Astrocyte of the spinal cord (primary cell): ENCODE measurements around the gene SLC29A3.

Experiments
- DNase-seq: peaks from one replicate; pipeline ENCODE4 v3.0.0; 2011; ENCODE audit warnings: low read depth, low spot score
- H3K4me3 ChIP-seq: 2 replicates; pipeline ENCODE4 v1.5.1; 2011; ENCODE audit warnings: low read depth, mild to moderate bottlenecking, low read length, moderate library complexity
- in situ Hi-C: cut with HindIII; loops from 2 replicates; pipeline ENCODE4 v1.10.0; 2017; ENCODE audit warnings: low sequenced_read_pairs
- TF ChIP-seq, protein P1 (sequence below): IDR thresholded peaks from 2 replicates; pipeline ENCODE4 v1.5.1; 2012; ENCODE audit warnings: low read depth, mild to moderate bottlenecking, low read length, inconsistent platforms

Gene SLC29A3

DNA sequence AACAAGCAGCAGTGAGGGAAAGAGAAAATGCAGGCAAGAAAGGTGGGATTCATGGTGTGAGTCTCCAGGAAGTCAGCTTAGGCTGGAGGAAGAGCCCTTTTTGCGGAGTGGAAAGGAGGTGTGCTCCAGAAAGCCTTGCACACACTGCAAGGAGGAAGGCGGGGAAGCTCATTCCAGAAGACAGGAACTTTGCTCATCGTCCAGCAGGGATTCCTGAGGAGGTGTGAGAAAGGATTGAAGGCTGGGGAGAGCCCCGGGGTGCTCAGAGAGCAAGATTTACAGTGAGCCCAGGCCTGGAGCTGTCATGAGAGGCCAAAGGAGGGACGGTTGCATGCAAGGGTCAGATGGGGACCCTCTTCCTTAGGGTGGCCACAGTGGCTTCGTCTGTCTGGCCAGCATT lies 17.6 kb downstream of the SLC29A3 start:
- no peak overlapping the region for H3K4me3 ChIP-seq
- in situ Hi-C loops = no loop called here

DNA sequence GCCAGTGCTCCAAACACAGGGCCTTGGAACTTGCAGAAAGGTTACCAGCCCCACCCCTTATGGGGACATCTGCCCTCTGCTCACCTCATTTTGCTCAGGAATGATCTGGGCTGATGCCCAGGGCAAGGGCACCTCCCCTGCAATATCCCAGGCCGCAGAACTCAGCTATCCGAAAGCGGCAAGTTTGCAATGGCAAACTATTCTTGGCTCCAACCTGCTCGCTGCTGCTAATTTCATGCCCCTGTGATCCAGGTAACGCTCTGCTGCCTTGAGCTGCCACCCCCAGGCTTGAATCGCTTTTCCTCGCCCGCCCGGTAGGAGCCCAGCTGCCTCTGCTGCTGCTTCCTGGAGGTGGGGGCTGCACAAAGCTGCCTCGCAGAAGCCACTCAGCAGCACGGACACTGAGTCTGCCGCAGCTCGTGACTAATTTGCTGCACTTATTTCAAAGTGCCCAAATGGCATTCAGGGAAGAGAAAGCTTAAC lies 18.2 kb downstream of the SLC29A3 start:
- H3K4me3 ChIP-seq = no peak overlapping the region
- in situ Hi-C loops = no loop called here
- TF ChIP-seq, protein P1, sequence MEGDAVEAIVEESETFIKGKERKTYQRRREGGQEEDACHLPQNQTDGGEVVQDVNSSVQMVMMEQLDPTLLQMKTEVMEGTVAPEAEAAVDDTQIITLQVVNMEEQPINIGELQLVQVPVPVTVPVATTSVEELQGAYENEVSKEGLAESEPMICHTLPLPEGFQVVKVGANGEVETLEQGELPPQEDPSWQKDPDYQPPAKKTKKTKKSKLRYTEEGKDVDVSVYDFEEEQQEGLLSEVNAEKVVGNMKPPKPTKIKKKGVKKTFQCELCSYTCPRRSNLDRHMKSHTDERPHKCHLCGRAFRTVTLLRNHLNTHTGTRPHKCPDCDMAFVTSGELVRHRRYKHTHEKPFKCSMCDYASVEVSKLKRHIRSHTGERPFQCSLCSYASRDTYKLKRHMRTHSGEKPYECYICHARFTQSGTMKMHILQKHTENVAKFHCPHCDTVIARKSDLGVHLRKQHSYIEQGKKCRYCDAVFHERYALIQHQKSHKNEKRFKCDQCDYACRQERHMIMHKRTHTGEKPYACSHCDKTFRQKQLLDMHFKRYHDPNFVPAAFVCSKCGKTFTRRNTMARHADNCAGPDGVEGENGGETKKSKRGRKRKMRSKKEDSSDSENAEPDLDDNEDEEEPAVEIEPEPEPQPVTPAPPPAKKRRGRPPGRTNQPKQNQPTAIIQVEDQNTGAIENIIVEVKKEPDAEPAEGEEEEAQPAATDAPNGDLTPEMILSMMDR = no peak
- DNase-seq = no peak

More for the DNA sequence above, 17.6 kb downstream of the SLC29A3 start:
- TF ChIP-seq, protein P1 = no peak
- no peak for DNase-seq

DNA sequence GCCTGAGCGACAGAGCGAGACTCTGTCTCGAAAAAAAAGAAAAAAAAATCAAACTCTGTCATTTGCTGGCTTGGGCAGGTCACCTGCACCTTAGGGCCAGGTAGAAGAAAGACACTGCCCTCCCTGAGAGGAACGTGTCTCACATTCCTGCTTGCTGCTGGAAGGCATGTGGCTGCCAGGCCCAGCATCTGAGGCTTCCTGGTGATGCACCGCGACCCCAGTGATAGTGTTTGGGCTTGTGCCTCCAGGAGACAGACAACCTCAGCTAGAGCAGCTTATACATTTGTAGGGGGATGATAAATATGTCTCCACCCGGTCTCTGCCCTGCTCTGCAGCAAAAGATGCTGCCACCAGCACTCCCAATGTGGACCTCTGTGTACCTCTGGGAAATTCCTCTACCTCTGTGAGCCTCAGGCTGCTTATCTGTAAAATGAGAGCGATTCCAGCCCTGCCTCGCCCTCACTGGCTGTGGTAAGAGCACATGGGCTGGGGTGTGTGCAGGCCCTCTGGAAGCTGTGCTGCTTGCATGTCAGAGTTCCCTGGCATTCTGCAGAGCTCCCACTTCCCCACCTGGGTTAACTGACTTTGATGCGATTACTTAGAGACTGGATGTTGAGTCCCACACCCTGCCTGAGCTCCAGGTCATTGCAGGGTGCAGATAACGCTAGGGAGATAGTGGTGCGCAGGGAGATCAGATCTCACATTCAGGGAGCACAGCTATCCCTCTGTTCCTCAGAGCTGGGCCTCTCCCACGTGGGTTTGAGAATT lies 19.9 kb downstream of the SLC29A3 start:
- TF ChIP-seq, protein P1 = no peak
- in situ Hi-C loops = no loop called here
- H3K4me3 ChIP-seq = no peak overlapping the region
- DNase-seq = no peak

DNA sequence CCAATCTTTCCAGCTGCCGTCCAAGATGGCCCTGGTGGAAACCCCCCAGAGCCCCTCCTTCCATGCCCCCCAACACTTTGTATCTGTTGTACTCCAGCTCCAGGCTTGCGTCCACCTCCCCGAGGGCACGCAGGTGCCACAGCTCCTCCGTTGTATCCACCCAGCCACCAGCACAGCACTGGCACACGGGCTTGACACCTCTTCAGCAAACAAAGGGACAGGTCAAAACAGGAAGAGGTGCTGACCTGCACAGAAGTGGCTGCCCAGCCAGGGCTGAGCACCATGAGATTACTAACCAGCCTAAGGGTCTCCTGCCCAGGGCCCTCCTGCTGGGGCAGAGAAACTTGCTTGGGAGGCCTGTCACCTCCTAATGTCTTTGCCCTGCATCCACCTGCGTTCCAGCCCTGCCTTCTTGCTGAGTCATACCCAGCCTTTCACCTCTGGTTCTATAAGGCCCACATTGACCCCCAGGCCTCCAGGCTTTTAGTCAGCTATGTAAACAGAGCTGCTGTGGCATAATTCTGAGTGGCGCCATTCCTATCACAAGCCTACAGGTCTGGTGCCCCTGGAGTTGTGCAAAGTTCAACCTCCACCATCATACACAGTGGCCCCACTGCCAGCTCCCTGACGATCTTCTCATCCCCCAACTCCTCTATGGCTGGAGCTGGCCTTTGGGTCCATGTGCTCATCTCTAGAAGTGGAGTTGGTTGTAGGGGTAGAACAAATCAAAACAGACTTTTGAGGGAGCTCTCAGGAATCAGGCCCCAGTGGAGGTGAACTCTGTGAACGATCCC lies 20.9 kb downstream of the SLC29A3 start:
- no peak overlapping the region for H3K4me3 ChIP-seq
- in situ Hi-C loops = no loop called here
- TF ChIP-seq, protein P1 = no peak
- DNase-seq = no peak

DNA sequence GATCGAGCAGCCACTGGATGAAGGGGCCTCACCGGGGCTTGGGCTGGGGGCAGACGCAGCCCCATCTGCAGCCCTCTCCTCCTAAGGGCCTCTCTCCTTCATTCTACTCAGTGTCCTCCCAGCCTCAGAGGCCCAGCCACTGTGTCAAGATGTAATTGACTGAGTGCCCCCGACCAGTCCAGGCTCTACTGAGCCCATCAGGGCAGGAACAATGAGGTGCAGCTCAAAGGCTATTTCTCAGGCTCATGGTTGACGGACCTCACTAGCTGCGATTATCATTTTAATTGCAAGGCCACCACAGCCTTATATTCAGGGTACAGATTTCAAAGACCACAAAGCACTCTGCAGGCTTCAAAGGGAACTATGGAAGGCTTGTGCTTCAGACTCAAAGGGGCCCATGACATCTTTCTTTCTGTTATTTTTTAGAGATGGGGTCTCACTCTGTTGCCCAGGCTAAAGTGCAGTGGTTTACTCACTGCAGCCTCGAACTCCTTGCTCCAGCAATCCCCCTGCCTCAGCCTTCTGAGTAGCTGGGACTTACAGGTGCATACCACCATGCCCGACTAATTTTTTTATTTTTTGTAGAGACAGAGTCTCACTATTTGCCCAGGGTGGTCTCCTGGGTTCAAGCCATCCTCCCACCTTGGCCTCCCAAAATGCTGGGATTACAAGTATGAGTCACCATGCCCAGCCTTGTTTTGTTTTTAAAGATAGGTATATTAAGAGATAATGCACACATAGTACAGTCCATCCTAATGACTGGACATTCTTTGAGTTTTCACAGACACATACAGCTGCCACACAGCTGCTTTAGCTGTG lies 23.7 kb downstream of the SLC29A3 start:
- no peak for DNase-seq
- in situ Hi-C loops = no loop called here
- TF ChIP-seq, protein P1 = no peak
- H3K4me3 ChIP-seq = no peak overlapping the region

DNA sequence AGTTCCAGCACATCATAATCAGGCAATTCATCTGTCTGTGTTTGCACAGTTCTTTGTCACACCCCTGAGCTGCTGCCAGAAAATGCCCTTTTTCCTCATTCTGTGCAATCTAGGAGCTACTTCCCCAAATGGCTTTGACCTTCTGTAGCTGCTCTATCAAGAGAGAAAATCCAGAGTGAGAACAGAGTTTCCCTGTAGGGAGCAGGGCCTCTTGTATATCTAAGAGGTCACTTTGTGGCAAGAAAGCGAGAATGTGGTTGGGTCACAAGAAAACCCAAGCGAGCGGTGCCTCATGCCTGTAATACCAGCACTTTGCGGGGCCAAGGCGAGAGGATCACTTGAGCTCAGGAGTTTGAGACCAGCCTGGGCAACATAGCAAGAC lies 24.3 kb downstream of the SLC29A3 start:
- TF ChIP-seq, protein P1 = no peak
- DNase-seq = peak; percentile 5
- no peak overlapping the region for H3K4me3 ChIP-seq
- in situ Hi-C loops = no loop called here
